Glomerular visceral epithelial cell (primary cell): ENCODE data around the gene STEAP2.

Source experiments
- DNase-seq: peaks from one replicate; pipeline ENCODE4 v3.0.0-alpha.2; 2016; ENCODE audit errors: extremely low spot score

Gene STEAP2

GRCh38 chr7:90270431-90271178 is 59.1 kb downstream of the STEAP2 start:
- no peak for DNase-seq

- peak; percentile 3 for DNase-seq
Observed at GRCh38 chr7:90271753-90272152, 60.2 kb downstream of the STEAP2 start.

- no peak for DNase-seq
Observed at GRCh38 chr7:90272242-90272641, 60.7 kb downstream of the STEAP2 start.

- DNase-seq = no peak
Observed at GRCh38 chr7:90274161-90274560, 62.6 kb downstream of the STEAP2 start.

GRCh38 chr7:90276033-90276728 is 64.6 kb downstream of the STEAP2 start:
- DNase-seq = no peak
